Ovary (tissue), 10 donors: ENCODE results near the gene TSG101. TPM values are rescaled to one million over a fixed set of nuclear protein-coding genes. Genes with fewer than 3 reads are reported as not detected.

Experiments used
- DNase-seq, 5 donors: peaks; one replicate each; pipeline ENCODE4 v3.0.0-alpha.2; 2019 to 2020
- H3K27ac ChIP-seq, 2 donors: fragments of 200-600 bp; one replicate each; pipeline versions ENCODE4 v1.5.1 to v1.8.0; 2019 to 2022
- H3K27me3 ChIP-seq: fragments of 200-600 bp; one replicate; pipeline ENCODE4 v1.8.0; 2022
- H3K36me3 ChIP-seq: fragments of 200-600 bp; sonication (generic); one replicate; pipeline ENCODE4 v1.5.1; 2019
- H3K4me1 ChIP-seq: one replicate; pipeline ENCODE4 v1.8.1; 2013; ENCODE audit warnings: mild to moderate bottlenecking, moderate library complexity; ENCODE audit not compliant: insufficient read depth
- H3K4me3 ChIP-seq: fragments of 200-600 bp; sonication (generic); one replicate; pipeline ENCODE4 v1.5.1; 2017
- H3K9me3 ChIP-seq, 2 donors: fragments of 200-600 bp in 1 of 2; sonication (generic) in 1 of 2; one replicate each; pipeline versions ENCODE4 v1.5.1 to v1.8.1; 2013 to 2019; ENCODE audit warnings: mild to moderate bottlenecking in 1 of 2, moderate library complexity in 1 of 2
- EP300 ChIP-seq: sonication (generic); formaldehyde crosslinking; IDR thresholded peaks from one replicate; pipeline ENCODE4 v1.6.1; 2017; ENCODE audit warnings: antibody characterized with exemption
- POLR2A ChIP-seq: fragments of 450-650 bp; IDR thresholded peaks from one replicate; pipeline ENCODE4 v1.6.1; 2017; ENCODE audit warnings: antibody characterized with exemption, mild to moderate bottlenecking, moderate library complexity
- WGBS, 3 donors: extraction: QIAGEN DNeasy Blood & Tissue Kit in 1 of 3; methylation state at CpG; one replicate each; pipeline versions ENCODE4 v1.1.5 to v1.1.7; 2013 to 2017; 5-methylcytosine and 5-hydroxymethylcytosine counted together
- intact Hi-C, 4 donors: fragments of 100-400 bp; cut with DNase I; formaldehyde crosslinking; loops; one replicate each; pipeline versions ENCODE4 v1.11.0 to v1.15.1; 2022 to 2023
- long read RNA-seq, 3 donors: library from polyadenylated mRNA in 2 of 3; unstranded in 2 of 3; transcript quantifications; one replicate each; pipeline ENCODE4 v2.0.0 and lab custom pipeline, GENCODE V29; 2021 to 2026
- polyA plus RNA-seq, 2 donors: library from polyadenylated mRNA; stranded (reverse); fragments of 200-250 nt in 1 of 2; fragments of 350-450 nt in 1 of 2; fragmentation: Illumina TruSeq in 1 of 2; extraction: RNeasy Lipid Tissue Mini Kit (QIAGEN cat#74804) in 1 of 2; gene quantifications; one replicate each; pipeline ENCODE4 v1.2.3, GENCODE V29; 2013 to 2014
- total RNA-seq, 7 donors: library from RNA; depleted of rRNA in 2 of 7; stranded (reverse); fragments of >200 nt in 2 of 7; fragmentation: NEBNext Ultra II Directional in 3 of 7; extraction: Animal tissue kit (Norgen Biotek cat#: 25700) in 3 of 7; gene quantifications; one replicate each; pipeline versions ENCODE4 v1.1.0 to v1.2.4, GENCODE V29; 2016 to 2023
- TF ChIP-seq, protein P1 (sequence below), 3 donors: fragments of 450-650 bp in 2 of 3; fragments of 200-600 bp in 1 of 3; IDR thresholded peaks; one replicate each; pipeline versions ENCODE4 v1.5.1 to v1.8.0; 2016 to 2022; ENCODE audit warnings: antibody characterized with exemption in 3 of 3, mild to moderate bottlenecking in 1 of 3
- donor health status: DM: no; HTN: no; CAD: no; lungs with moderate emphysema.
- donor health status: DM: no; HTN: no; CAD: no.
- donor health status: Bipolar disorder and iron deficiency.
- donor health status: DM: yes; HTN: yes; CAD: no.
- donor health status: DM: no; HTN: no; CAD: no.
- donor health status: DM: yes; HTN: yes; CAD: no.

TSG101 gene, protein sequence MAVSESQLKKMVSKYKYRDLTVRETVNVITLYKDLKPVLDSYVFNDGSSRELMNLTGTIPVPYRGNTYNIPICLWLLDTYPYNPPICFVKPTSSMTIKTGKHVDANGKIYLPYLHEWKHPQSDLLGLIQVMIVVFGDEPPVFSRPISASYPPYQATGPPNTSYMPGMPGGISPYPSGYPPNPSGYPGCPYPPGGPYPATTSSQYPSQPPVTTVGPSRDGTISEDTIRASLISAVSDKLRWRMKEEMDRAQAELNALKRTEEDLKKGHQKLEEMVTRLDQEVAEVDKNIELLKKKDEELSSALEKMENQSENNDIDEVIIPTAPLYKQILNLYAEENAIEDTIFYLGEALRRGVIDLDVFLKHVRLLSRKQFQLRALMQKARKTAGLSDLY
- total RNA-seq (100 to 1,000 TPM in 1 of 7 donors, 10 to 100 TPM in 6; 36.2 to 105 (median 45.9) TPM), polyA plus RNA-seq (100 to 1,000 TPM in 1 of 2 donors, 10 to 100 TPM in 1; 52.0 to 129 TPM)
- long read RNA-seq, donor 1, transcript TSG101-201 (10 exons, 1,824 nt), result major isoform, 302 of 366 reads
- long read RNA-seq, donor 1, partial matches to known transcripts, result 23 of 366 reads
- long read RNA-seq, donor 1, other reads (novel, unspliced or antisense), result 41 of 366 reads
- long read RNA-seq, donor 2, transcript TSG101-201 (10 exons, 1,824 nt), result major isoform, 95 of 124 reads
- long read RNA-seq, donor 2, partial matches to known transcripts, result 14 of 124 reads
- long read RNA-seq, donor 2, other reads (novel, unspliced or antisense), result 15 of 124 reads
- long read RNA-seq, donor 3, transcript TSG101-201 (10 exons, 1,824 nt), result major isoform, 68 of 77 reads
- long read RNA-seq, donor 3, partial matches to known transcripts, result 4 of 77 reads
- long read RNA-seq, donor 3, other reads (novel, unspliced or antisense), result 5 of 77 reads

DNA sequence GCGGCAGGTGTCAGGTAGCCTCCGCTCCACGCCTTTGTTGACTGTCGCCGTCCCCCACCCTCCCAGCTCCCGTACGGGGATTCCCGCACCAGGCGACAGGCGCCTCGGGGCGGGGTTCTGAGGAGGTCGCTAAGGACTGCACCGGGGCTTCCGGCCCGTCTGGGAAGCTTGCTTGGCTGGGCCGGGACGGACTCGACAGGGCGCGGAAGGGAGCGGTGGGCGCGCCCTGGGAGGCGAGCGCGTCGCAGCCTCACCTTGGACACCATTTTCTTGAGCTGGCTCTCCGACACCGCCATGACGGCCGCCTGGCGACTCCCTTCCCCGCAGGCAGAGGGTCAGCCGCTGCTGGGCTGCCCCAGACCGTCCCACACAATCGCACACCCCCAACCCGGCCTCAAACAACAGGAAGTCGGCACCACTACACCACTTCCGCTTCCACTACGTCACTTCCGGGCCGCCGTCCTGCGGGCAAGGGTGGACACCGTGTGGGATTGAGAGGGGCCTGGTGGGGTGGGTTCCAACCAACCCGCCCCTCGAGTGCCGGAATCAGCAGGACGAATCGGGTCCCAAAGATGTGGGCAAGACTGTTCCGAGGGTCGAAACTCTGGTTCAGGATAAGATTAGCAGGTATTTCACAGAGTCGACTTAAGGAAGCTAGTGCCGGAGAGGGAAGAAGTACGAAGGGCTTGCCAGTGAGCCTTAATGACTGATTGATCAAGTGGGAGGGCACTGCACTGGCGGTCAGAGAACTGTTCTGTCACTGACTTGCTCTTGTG lies at the start of gene TSG101:
TSG101 (minus strand) TSS at position 422 of the 776 bp plus-strand sequence; CDS start at position 296, 126 bp downstream.
- H3K9me3 ChIP-seq, result no peaks in the 10 kb centered on the region
- TF ChIP-seq POLR2A (peak; percentile 82), EP300 (peak; percentile 19)
- TF ChIP-seq, protein P1, sequence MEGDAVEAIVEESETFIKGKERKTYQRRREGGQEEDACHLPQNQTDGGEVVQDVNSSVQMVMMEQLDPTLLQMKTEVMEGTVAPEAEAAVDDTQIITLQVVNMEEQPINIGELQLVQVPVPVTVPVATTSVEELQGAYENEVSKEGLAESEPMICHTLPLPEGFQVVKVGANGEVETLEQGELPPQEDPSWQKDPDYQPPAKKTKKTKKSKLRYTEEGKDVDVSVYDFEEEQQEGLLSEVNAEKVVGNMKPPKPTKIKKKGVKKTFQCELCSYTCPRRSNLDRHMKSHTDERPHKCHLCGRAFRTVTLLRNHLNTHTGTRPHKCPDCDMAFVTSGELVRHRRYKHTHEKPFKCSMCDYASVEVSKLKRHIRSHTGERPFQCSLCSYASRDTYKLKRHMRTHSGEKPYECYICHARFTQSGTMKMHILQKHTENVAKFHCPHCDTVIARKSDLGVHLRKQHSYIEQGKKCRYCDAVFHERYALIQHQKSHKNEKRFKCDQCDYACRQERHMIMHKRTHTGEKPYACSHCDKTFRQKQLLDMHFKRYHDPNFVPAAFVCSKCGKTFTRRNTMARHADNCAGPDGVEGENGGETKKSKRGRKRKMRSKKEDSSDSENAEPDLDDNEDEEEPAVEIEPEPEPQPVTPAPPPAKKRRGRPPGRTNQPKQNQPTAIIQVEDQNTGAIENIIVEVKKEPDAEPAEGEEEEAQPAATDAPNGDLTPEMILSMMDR (IDR thresholded peaks at IDR 0.05), result peak in 1 of 3 donors; percentile 27
- no peaks in the 10 kb centered on the region for H3K27me3 ChIP-seq
- peak; percentile 91 to 96 (median 95) for DNase-seq
- H3K4me3 ChIP-seq, result peak within 1 kb of the TSS; percentile 94
- WGBS, 3 donors, result 0 to 1% (median 1%) methylated on average over 54 to 57 of the region's 57 CpGs
- intact Hi-C loops, result loop anchor here in 2 of 4 donors (10.0 kb wide), 2 partner anchors 142 to 198 kb away; partner anchors contain the start of gene IGSF22 (in 2 of the 2)
- peak within 1 kb of the TSS; percentile 77 to 91 for H3K27ac ChIP-seq
- H3K36me3 ChIP-seq, result no peaks in the 10 kb centered on the region
- peaks cover 7% of the 10 kb centered on the region for H3K4me1 ChIP-seq

DNA sequence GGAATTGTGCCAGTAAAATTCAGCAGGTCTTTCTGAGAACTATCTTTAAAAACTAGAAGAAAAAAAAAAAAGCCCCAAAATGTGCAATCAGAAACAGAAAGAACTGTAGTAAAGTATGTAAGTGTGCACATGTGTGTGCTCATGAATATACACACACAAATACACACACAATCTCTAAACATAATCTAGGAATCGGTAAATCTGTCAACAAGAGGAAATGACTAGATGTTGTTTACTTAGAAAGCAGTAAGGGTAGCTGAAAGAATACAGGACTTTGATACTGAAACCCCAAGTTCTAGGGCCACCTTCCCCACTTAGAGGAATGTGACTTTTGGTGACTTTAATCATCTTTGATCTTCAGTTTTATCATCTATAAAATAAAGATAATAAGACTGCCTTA lies 48.6 kb upstream of the TSG101 start:
- H3K9me3 ChIP-seq, result no peaks in the 10 kb centered on the region
- no peaks in the 10 kb centered on the region for H3K4me1 ChIP-seq
- H3K4me3 ChIP-seq, result no peak overlapping the region
- DNase-seq, result no peak
- intact Hi-C loops, result no loop called here
- TF ChIP-seq POLR2A (no peak), EP300 (no peak)
- TF ChIP-seq, protein P1 (IDR thresholded peaks at IDR 0.05), result no peak
- H3K27ac ChIP-seq, result no peak overlapping the region
- no peaks in the 10 kb centered on the region for H3K27me3 ChIP-seq
- WGBS, 3 donors, result 82 to 93% (median 82%) methylated on average over 1 of the region's 1 CpG
- H3K36me3 ChIP-seq, result no peaks in the 10 kb centered on the region

DNA sequence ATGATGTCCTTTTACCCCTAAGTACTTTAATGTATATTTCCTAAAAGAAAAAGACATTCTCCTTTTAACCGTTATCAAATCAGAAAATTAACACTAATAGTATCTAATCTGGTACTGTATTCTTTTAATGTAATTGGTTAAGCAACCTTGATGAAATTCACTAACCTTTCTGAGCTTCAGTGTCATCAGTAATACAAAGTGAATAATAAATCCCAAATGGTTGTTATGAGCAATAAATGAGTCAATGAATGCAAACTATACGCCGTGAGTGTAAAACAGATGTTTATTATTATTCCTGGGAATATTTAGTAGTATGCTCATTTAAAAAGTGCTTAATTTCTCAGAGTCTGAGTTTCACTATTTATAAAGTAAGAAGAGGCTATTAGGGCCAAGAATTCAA lies 40.3 kb upstream of the TSG101 start:
- Histone ChIP-seq H3K27me3 (no peaks in the 10 kb centered on the region), H3K4me3 (no peak overlapping the region), H3K27ac (no peak overlapping the region), H3K36me3 (no peaks in the 10 kb centered on the region), H3K9me3 (no peaks in the 10 kb centered on the region), H3K4me1 (no peaks in the 10 kb centered on the region)
- TF ChIP-seq, protein P1 (IDR thresholded peaks at IDR 0.05), result no peak
- TF ChIP-seq EP300, result no peak
- no peak for TF ChIP-seq POLR2A
- intact Hi-C loops, result no loop called here
- 81 to 85% (median 84%) methylated on average over 3 of the region's 3 CpGs for WGBS, 3 donors
- no peak for DNase-seq

DNA sequence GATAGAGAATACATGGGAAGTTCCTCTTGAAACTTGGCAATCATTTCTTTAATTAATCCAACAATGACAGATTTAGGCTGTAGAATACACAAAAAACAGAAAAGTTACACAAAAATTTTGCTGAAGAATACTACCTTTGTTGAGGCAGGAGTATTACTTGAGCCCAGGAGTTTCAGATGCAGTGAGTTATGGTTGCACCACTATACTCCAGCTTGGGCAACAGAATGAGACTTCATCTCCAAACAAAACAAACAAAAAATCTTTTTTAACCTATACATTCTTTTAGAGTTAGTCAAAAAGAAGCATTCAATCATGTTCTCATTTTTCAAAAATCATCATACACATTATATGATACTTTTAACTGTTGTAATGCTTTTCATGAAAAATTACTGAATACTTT lies 39.7 kb upstream of the TSG101 start:
- H3K4me3 ChIP-seq, result no peak overlapping the region
- H3K36me3 ChIP-seq, result no peaks in the 10 kb centered on the region
- no peak overlapping the region for H3K27ac ChIP-seq
- no peak for DNase-seq
- H3K4me1 ChIP-seq, result no peaks in the 10 kb centered on the region
- intact Hi-C loops, result no loop called here
- no peaks in the 10 kb centered on the region for H3K27me3 ChIP-seq
- TF ChIP-seq POLR2A, result no peak
- TF ChIP-seq, protein P1 (IDR thresholded peaks at IDR 0.05), result no peak
- no peak for TF ChIP-seq EP300
- H3K9me3 ChIP-seq, result no peaks in the 10 kb centered on the region
